HG03064 (cell line): ENCODE data around the gene THSD4.

Experiments
- ATAC-seq: cut with Tn5 transposase; IDR thresholded peaks from one replicate; pipeline ENCODE4 v1.9.1; 2021; ENCODE audit warnings: low read depth; ENCODE audit not compliant: unreplicated experiment

Gene THSD4

GRCh38 chr15:71505962-71506361 is 390.7 kb downstream of the THSD4 start:
- ATAC-seq: no peak

GRCh38 chr15:71506946-71507345 is 391.7 kb downstream of the THSD4 start:
- no peak for ATAC-seq

GRCh38 chr15:71508081-71508682 is 392.9 kb downstream of the THSD4 start:
- no peak for ATAC-seq

GRCh38 chr15:71509139-71509538 is 393.9 kb downstream of the THSD4 start:
- ATAC-seq: no peak

- no peak for ATAC-seq
Observed at GRCh38 chr15:71510763-71511162, 395.5 kb downstream of the THSD4 start.

GRCh38 chr15:71511796-71512681 is 396.8 kb downstream of the THSD4 start:
- no peak for ATAC-seq

- no peak for ATAC-seq
Observed at GRCh38 chr15:71512682-71513006, 397.4 kb downstream of the THSD4 start.

- ATAC-seq: no peak
Observed at GRCh38 chr15:71515375-71516186, 400.3 kb downstream of the THSD4 start.

- ATAC-seq: no peak
Observed at GRCh38 chr15:71517751-71518150, 402.5 kb downstream of the THSD4 start.

- ATAC-seq: no peak
Observed at GRCh38 chr15:71518661-71519060, 403.4 kb downstream of the THSD4 start.

- no peak for ATAC-seq
Observed at GRCh38 chr15:71526060-71526820, 411.0 kb downstream of the THSD4 start.

GRCh38 chr15:71529361-71529760 is 414.1 kb downstream of the THSD4 start:
- no peak for ATAC-seq

- no peak for ATAC-seq
Observed at GRCh38 chr15:71530116-71530515, 414.8 kb downstream of the THSD4 start.

- ATAC-seq: no peak
Observed at GRCh38 chr15:71532994-71533393, 417.7 kb downstream of the THSD4 start.

GRCh38 chr15:71538181-71538580 is 422.9 kb downstream of the THSD4 start:
- ATAC-seq: no peak

- no peak for ATAC-seq
Observed at GRCh38 chr15:71541746-71542145, 426.5 kb downstream of the THSD4 start.

GRCh38 chr15:71542836-71543235 is 427.6 kb downstream of the THSD4 start:
- ATAC-seq: no peak

- ATAC-seq: no peak
Observed at GRCh38 chr15:71543413-71543812, 428.1 kb downstream of the THSD4 start.

GRCh38 chr15:71545223-71545760 is 430.0 kb downstream of the THSD4 start:
- no peak for ATAC-seq

- ATAC-seq: no peak
Observed at GRCh38 chr15:71545923-71546322, 430.7 kb downstream of the THSD4 start.
